AG04450 (cell line): ENCODE data around the gene OSBPL8. TPM values are rescaled to one million over a fixed set of nuclear protein-coding genes. Genes with fewer than 3 reads are reported as not detected.
A peak's percentile ranks its signal among the peaks of the same experiment; 100 is the strongest.

ENCODE experiments used
- CTCF ChIA-PET: fragments of 300-600, 350-600 bp; formaldehyde crosslinking; extraction: SDS; loops from one replicate; lab custom pipeline; 2022; ENCODE audit warnings: antibody characterized with exemption, inconsistent platforms; lab: Charles Lee
- POLR2A ChIA-PET: fragments of 350-600 bp; formaldehyde crosslinking; extraction: SDS; loops from one replicate; lab custom pipeline; 2021; ENCODE audit warnings: antibody characterized with exemption, inconsistent platforms; lab: Yijun Ruan, JAX
- DNase-seq: peaks from one replicate; pipeline ENCODE4 v3.0.0-alpha.2; 2011; ENCODE audit warnings: low read depth, low spot score
- H3K27ac ChIP-seq: one replicate; pipeline ENCODE4 v1.5.1; 2012; ENCODE audit warnings: low read depth, low read length, control low read depth
- H3K27me3 ChIP-seq: one replicate; pipeline ENCODE4 v1.6.0; 2012; ENCODE audit warnings: low read length; ENCODE audit not compliant: control insufficient read depth, insufficient read depth
- H3K4me3 ChIP-seq: 2 replicates; pipeline ENCODE4 v1.5.1; 2011; ENCODE audit warnings: mild to moderate bottlenecking, low read depth, low read length, control low read depth
- H3K9me3 ChIP-seq: 2 replicates; pipeline ENCODE4 v1.5.1; 2012; ENCODE audit warnings: low read length; ENCODE audit not compliant: control insufficient read depth, insufficient read depth
- polyA plus RNA-seq: library from polyadenylated mRNA; depleted of rRNA; stranded (reverse); fragments of >200 nt; gene quantifications from 2 replicates; pipeline ENCODE4 v1.2.3, GENCODE V29; 2011
- TF ChIP-seq, protein P1 (sequence below): IDR thresholded peaks from 2 replicates; pipeline ENCODE4 v1.5.1; 2011; ENCODE audit warnings: low read depth, low read length, control low read depth, inconsistent platforms

The OSBPL8 gene
- polyA plus RNA-seq, 1 experiment, result 64.5 TPM

DNA sequence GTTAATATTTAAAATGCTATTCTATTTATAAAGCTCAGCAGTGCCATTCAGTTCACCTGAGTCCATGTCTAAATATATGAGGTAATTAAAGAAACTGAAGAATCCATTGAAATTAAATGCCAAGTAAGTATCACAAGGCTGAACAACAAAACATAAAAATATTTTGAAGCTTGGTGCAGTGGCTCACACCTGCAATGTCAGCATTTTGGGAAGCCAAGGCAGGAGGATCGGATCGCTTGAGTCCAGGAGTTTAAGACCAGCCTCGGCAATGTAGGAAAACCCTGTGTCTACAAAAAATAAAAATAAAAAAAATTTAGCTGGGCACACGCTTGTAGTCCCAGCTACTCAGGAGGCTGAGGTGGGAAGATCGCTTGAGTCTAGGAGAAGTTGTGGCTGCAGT lies 101.8 kb downstream of the OSBPL8 start:
- H3K27me3 ChIP-seq, result no peaks in the 10 kb centered on the region
- no peak overlapping the region for H3K4me3 ChIP-seq
- no peaks in the 10 kb centered on the region for H3K9me3 ChIP-seq
- TF ChIP-seq, protein P1, sequence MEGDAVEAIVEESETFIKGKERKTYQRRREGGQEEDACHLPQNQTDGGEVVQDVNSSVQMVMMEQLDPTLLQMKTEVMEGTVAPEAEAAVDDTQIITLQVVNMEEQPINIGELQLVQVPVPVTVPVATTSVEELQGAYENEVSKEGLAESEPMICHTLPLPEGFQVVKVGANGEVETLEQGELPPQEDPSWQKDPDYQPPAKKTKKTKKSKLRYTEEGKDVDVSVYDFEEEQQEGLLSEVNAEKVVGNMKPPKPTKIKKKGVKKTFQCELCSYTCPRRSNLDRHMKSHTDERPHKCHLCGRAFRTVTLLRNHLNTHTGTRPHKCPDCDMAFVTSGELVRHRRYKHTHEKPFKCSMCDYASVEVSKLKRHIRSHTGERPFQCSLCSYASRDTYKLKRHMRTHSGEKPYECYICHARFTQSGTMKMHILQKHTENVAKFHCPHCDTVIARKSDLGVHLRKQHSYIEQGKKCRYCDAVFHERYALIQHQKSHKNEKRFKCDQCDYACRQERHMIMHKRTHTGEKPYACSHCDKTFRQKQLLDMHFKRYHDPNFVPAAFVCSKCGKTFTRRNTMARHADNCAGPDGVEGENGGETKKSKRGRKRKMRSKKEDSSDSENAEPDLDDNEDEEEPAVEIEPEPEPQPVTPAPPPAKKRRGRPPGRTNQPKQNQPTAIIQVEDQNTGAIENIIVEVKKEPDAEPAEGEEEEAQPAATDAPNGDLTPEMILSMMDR, result no peak
- DNase-seq, result no peak
- ChIA-PET CTCF (interaction anchor here (1.4 to 1.6 kb wide), 2 partner anchors 12 to 110 kb away, joined by 3 to 4 read pairs; partner anchors contain the start of gene BBS10), POLR2A (no interaction called here)
- H3K27ac ChIP-seq, result no peak overlapping the region

DNA sequence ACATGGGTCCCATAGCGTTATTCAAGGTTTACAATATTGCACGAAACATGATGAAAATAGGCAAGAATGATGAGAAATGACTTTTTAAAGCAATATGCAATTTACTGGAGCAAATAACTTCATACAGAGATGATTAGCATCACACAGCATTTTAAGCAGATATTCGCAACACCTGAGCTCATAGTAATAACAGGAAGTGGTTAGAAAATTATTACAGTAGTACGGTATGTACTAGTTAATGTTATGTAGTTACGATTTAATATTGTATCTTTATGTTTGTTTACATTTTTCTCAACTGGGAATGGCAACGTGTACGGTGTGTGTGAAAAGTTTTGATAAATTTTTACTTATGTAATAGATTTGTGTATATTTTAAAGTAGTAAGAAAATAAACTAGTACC lies 102.6 kb downstream of the OSBPL8 start:
- H3K9me3 ChIP-seq, result no peaks in the 10 kb centered on the region
- ChIA-PET POLR2A (no interaction called here), CTCF (interaction anchor here (0.6 to 2.3 kb wide), 11 partner anchors 11 to 952 kb away, joined by 3 to 14 read pairs (median 3); partner anchors contain the start of gene BBS10)
- H3K27me3 ChIP-seq, result no peaks in the 10 kb centered on the region
- no peak for DNase-seq
- H3K27ac ChIP-seq, result no peak overlapping the region
- TF ChIP-seq, protein P1, result no peak
- no peak overlapping the region for H3K4me3 ChIP-seq

DNA sequence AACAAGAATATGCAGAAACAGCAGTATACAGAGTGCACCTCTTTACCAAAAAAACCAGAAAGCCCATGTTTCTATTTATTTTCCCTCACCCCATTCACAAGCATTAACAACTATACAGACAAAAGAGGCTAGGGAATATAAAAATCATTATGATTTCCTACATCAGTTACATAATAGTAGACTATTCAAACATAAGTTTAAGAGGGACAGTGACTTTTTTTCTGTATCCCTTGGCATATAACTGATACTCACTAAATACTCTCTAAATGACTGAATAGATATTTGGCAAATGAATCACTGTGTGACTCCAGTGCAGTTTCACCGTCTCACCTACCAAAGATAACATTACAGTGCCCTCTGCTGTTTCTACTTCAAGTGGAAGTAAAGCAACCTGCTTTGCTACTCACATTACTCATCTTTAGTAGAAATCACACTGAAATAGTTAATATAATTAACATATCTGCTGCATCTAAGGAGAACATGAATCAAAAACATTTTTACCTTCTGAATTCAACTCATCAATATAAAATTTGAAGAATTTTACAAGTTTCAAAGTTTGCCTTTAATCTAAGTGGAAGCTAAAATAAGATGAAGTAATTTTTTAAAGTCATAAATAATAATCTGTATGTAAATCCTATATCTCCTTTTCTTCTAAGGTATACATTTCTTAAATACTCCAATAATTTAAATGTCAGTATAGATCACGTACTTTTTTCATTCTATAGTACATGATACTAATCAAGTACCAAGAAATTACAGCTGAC lies 103.8 kb downstream of the OSBPL8 start:
- Histone ChIP-seq H3K4me3 (no peak overlapping the region), H3K9me3 (no peaks in the 10 kb centered on the region), H3K27ac (no peak overlapping the region), H3K27me3 (no peaks in the 10 kb centered on the region)
- ChIA-PET CTCF (interaction anchor here (0.6 to 2.3 kb wide), 23 partner anchors 9 to 951 kb away, joined by 3 to 14 read pairs (median 4); no protein-coding TSS in a partner anchor), POLR2A (interaction anchor here (0.8 kb wide), 1 partner anchor 108 kb away, joined by 4 read pairs; the partner anchor contains the start of gene BBS10)
- TF ChIP-seq, protein P1, result peak; percentile 76
- peak; percentile 79 for DNase-seq

GRCh38 chr12:76451528-76451927 lies 108.0 kb downstream of the OSBPL8 start:
- no peak overlapping the region for H3K27ac ChIP-seq
- H3K27me3 ChIP-seq, result no peaks in the 10 kb centered on the region
- ChIA-PET CTCF (no interaction called here), POLR2A (no interaction called here)
- H3K9me3 ChIP-seq, result no peaks in the 10 kb centered on the region
- TF ChIP-seq, protein P1, result no peak
- no peak overlapping the region for H3K4me3 ChIP-seq
- no peak for DNase-seq

- H3K9me3 ChIP-seq, result no peaks in the 10 kb centered on the region
- TF ChIP-seq, protein P1, result no peak
- POLR2A ChIA-PET, result no interaction called here
- H3K27ac ChIP-seq, result no peak overlapping the region
- H3K27me3 ChIP-seq, result no peaks in the 10 kb centered on the region
- CTCF ChIA-PET, result no interaction called here
- DNase-seq, result no peak
- no peak overlapping the region for H3K4me3 ChIP-seq
These were observed 108.9 kb downstream of the OSBPL8 start for GRCh38 chr12:76450690-76451089.
